ENCODE data around the gene KCNK7. TPM values are rescaled to one million over a fixed set of nuclear protein-coding genes. Genes with fewer than 3 reads are reported as not detected.

The KCNK7 gene
- total and polyA plus RNA-seq, 2 donors (not counting 3 experiments of a cell fraction or from before 2014, with no cell fraction given) = 0.17 to 0.60 TPM

DNA sequence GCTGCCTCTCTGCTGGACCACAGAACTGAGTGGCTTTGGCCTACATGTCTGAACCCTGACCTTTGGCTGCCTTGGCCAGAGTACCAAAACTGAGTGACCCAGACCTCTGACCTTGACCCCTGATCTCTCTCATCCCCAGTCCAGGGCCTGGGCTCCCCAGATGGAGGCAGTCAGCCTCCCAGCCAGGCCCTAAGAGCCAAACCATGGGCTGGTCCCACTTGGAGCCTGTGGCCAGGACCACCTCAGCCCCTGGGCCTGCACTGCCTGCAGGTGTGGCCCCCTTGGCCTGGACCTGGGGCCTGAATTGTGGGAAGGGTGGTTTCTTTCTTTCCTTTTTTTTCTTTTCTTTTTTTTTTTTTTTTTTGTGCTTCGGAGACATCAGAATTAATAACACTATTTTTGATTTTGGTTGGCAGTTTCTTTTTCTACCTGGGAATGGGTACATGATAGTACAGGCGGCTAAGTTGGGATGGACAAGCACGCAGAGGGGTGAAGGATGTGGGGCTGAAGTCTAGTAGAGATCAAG lies 41.5 kb upstream of the KCNK7 start:
- intact Hi-C loops (cut with micrococcal nuclease) = loop anchor here (1.0 to 5.0 kb wide), 2 partner anchors 15 to 350 kb away; no protein-coding TSS in a partner anchor

DNA sequence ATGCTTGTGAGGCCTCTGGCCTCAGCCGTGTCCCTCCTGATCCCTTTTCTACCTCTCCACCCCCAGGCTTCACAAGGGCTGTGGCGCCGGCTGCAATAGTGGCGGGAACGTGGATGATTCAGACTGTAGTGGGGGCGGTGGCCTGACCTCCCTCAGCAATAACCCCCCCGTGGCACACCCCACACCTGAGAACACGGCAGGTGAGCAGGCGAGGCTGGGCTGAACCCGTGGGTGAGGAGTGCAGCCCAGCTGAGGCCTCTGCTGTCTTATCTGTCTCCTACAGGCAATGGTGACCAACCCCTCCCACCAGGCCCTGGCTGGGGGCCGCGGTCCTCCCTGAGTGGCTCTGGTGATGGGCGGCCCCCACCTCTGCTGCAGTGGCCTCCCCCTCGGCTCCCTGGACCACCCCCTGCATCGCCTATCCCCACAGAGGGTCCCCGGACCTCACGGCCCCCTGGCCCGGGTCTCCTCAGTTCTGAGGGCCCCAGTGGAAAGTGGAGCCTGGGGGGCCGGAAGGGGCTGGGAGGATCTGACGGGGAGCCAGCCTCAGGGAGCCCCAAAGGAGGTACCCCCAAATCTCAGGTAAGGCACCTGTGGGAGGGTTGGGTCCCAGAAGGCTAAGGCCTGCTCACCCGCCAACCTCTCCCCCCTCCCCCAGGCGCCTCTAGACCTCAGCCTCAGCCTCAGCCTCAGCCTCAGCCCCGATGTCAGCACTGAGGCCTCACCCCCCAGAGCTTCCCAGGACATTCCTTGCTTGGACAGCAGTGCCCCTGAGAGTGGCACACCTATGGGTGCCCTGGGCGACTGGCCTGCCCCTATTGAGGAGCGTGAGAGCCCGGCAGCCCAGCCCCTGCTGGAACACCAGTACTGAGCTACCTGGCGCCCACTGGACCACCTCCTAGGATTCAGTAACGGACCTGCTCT lies 40.8 kb upstream of the KCNK7 start:
- Histone ChIP-seq H3K79me2 (ENCODE audit: control insufficient read depth, insufficient read depth, low read length) (peaks cover 13% of the 10 kb centered on the region), H3K4me3 (replicated peaks in 1 of 3; ENCODE audit: insufficient read depth in 1 of 3, low read depth in 1 of 3, low read length in 3 of 3) (no peak overlapping the region), H3K9me1 (replicated peaks; ENCODE audit: control insufficient read depth, extremely low read depth, insufficient read depth, low read length) (no peaks in the 10 kb centered on the region), H3K4me2 (ENCODE audit: insufficient read depth, low read length) (no peak overlapping the region), H3K9ac (replicated peaks; ENCODE audit: extremely low read depth, insufficient read depth, low read length) (no peak overlapping the region), H3K36me3 (ENCODE audit: control insufficient read depth in 2 of 2, extremely low read depth in 1 of 2, insufficient read depth in 2 of 2, low read length in 2 of 2) (peaks cover 5 to 31% of the 10 kb centered on the region in 2 experiments), H3K4me1 (ENCODE audit: control insufficient read depth, extremely low read depth, insufficient read depth, low read length) (peaks cover 30% of the 10 kb centered on the region), H3K9me3 (replicated peaks; ENCODE audit: control insufficient read depth, insufficient read depth, low read length) (no peaks in the 10 kb centered on the region), H4K20me1 (replicated peaks; ENCODE audit: control insufficient read depth, extremely low read depth, insufficient read depth, low read length) (no peaks in the 10 kb centered on the region), H3K27me3 (ENCODE audit: control insufficient read depth in 2 of 2, insufficient read depth in 2 of 2, low read length in 2 of 2) (no peaks in the 10 kb centered on the region), H3K27ac (ENCODE audit: insufficient read depth, low read depth, low read length) (no peak overlapping the region), H2AFZ (ENCODE audit: low read depth, low read length) (no peak overlapping the region)
- FAIRE-seq = no peak
- TF ChIP-seq GATA2 (IDR thresholded peaks at IDR 0.05; ENCODE audit: insufficient read depth, insufficient read length, low read depth, low read length) = no peak
- TF ChIP-seq EZH2 (IDR thresholded peaks at IDR 0.05; ENCODE audit: borderline replicate concordance, low read depth, low read length, severe bottlenecking) = no peak
- no peak for TF ChIP-seq MYC (IDR thresholded peaks at IDR 0.05; ENCODE audit: low read depth, low read length)
- TF ChIP-seq, protein P1, sequence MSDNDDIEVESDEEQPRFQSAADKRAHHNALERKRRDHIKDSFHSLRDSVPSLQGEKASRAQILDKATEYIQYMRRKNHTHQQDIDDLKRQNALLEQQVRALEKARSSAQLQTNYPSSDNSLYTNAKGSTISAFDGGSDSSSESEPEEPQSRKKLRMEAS (IDR thresholded peaks at IDR 0.05; ENCODE audit: insufficient read depth, insufficient read length) = no peak
- no peak for TF ChIP-seq FOS (IDR thresholded peaks at IDR 0.05; ENCODE audit: borderline replicate concordance, insufficient read depth, low read length)
- no peak for TF ChIP-seq JUN (IDR thresholded peaks at IDR 0.05; ENCODE audit: borderline replicate concordance, insufficient read depth, insufficient read length, low read depth)
- TF ChIP-seq POLR2AphosphoS5 (IDR thresholded peaks at IDR 0.05; ENCODE audit: insufficient read depth, low read depth, low read length) = no peak
- TF ChIP-seq, protein P2, sequence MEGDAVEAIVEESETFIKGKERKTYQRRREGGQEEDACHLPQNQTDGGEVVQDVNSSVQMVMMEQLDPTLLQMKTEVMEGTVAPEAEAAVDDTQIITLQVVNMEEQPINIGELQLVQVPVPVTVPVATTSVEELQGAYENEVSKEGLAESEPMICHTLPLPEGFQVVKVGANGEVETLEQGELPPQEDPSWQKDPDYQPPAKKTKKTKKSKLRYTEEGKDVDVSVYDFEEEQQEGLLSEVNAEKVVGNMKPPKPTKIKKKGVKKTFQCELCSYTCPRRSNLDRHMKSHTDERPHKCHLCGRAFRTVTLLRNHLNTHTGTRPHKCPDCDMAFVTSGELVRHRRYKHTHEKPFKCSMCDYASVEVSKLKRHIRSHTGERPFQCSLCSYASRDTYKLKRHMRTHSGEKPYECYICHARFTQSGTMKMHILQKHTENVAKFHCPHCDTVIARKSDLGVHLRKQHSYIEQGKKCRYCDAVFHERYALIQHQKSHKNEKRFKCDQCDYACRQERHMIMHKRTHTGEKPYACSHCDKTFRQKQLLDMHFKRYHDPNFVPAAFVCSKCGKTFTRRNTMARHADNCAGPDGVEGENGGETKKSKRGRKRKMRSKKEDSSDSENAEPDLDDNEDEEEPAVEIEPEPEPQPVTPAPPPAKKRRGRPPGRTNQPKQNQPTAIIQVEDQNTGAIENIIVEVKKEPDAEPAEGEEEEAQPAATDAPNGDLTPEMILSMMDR (IDR thresholded peaks at IDR 0.05; ENCODE audit: extremely low read depth in 1 of 2, insufficient read depth in 1 of 2, low read depth in 1 of 2, low read length in 2 of 2) = no peak
- no peak for TF ChIP-seq POLR2A (IDR thresholded peaks at IDR 0.05; ENCODE audit: low read depth, low read length)
- DNase-seq (ENCODE audit: low read depth, low spot score) = no peak
- ChIA-PET CTCF (no interaction called here), POLR2A (no interaction called here)
- BruUV-seq (replicated peaks) = no TSS peak
- intact Hi-C loops (cut with micrococcal nuclease) = loop anchor here (1.0 to 5.0 kb wide), 2 partner anchors 16 to 351 kb away; no protein-coding TSS in a partner anchor
- dilution Hi-C loops (cut with MboI; ENCODE audit: extremely low pct_ligation_motif_present, low sequenced_read_pairs) = no loop called here

More for the DNA sequence above, 41.5 kb upstream of the KCNK7 start:
- POLR2A ChIA-PET = interaction anchor here (0.8 to 1.1 kb wide), 6 partner anchors 9 to 75 kb away, joined by 3 to 9 read pairs (median 4); partner anchors contain the start of genes KAT5 and RELA
- CTCF ChIA-PET = interaction anchor here (1.0 to 2.3 kb wide), 16 partner anchors 9 to 385 kb away, joined by 3 to 44 read pairs (median 8); partner anchors contain the start of genes MUS81 and RELA
- Histone ChIP-seq H3K79me2 (ENCODE audit: control insufficient read depth, insufficient read depth, low read length) (peaks cover 16% of the 10 kb centered on the region), H3K9me1 (replicated peaks; ENCODE audit: control insufficient read depth, extremely low read depth, insufficient read depth, low read length) (no peaks in the 10 kb centered on the region), H4K20me1 (replicated peaks; ENCODE audit: control insufficient read depth, extremely low read depth, insufficient read depth, low read length) (no peaks in the 10 kb centered on the region), H3K9ac (replicated peaks; ENCODE audit: extremely low read depth, insufficient read depth, low read length) (no peak overlapping the region), H3K4me2 (ENCODE audit: insufficient read depth, low read length) (no peak overlapping the region), H3K9me3 (replicated peaks; ENCODE audit: control insufficient read depth, insufficient read depth, low read length) (no peaks in the 10 kb centered on the region), H3K27me3 (ENCODE audit: control insufficient read depth in 2 of 2, insufficient read depth in 2 of 2, low read length in 2 of 2) (no peaks in the 10 kb centered on the region), H3K4me1 (ENCODE audit: control insufficient read depth, extremely low read depth, insufficient read depth, low read length) (peaks cover 35% of the 10 kb centered on the region), H2AFZ (ENCODE audit: low read depth, low read length) (no peak overlapping the region), H3K36me3 (ENCODE audit: control insufficient read depth in 2 of 2, extremely low read depth in 1 of 2, insufficient read depth in 2 of 2, low read length in 2 of 2) (peaks cover 6 to 32% of the 10 kb centered on the region in 2 experiments), H3K4me3 (replicated peaks in 1 of 3; ENCODE audit: insufficient read depth in 1 of 3, low read depth in 1 of 3, low read length in 3 of 3) (no peak overlapping the region), H3K27ac (ENCODE audit: insufficient read depth, low read depth, low read length) (no peak overlapping the region)
- FAIRE-seq (no peak), DNase-seq (ENCODE audit: low read depth, low spot score) (no peak)
- TF ChIP-seq MYC (IDR thresholded peaks at IDR 0.05; ENCODE audit: low read depth, low read length) (no peak), FOS (IDR thresholded peaks at IDR 0.05; ENCODE audit: borderline replicate concordance, insufficient read depth, low read length) (no peak)
- dilution Hi-C loops (cut with MboI; ENCODE audit: extremely low pct_ligation_motif_present, low sequenced_read_pairs) = no loop called here
- TSS peak; percentile 4 for BruUV-seq (replicated peaks)

Measured in endothelial cell of umbilical vein (primary cell).